ENCODE results near the gene WDR77. TPM values are rescaled to one million over a fixed set of nuclear protein-coding genes. Genes with fewer than 3 reads are reported as not detected.

The WDR77 gene
- total RNA-seq (20.3 and 21.8 TPM in 2 replicates), polyA plus RNA-seq (62.0 and 87.8 TPM in 2 replicates), polyA minus RNA-seq (ENCODE audit: low replicate concordance) (221 and 251 TPM in 2 replicates)
- polyA plus RNA-seq (2012): 22.6 and 37.8 TPM in 2 replicates

DNA sequence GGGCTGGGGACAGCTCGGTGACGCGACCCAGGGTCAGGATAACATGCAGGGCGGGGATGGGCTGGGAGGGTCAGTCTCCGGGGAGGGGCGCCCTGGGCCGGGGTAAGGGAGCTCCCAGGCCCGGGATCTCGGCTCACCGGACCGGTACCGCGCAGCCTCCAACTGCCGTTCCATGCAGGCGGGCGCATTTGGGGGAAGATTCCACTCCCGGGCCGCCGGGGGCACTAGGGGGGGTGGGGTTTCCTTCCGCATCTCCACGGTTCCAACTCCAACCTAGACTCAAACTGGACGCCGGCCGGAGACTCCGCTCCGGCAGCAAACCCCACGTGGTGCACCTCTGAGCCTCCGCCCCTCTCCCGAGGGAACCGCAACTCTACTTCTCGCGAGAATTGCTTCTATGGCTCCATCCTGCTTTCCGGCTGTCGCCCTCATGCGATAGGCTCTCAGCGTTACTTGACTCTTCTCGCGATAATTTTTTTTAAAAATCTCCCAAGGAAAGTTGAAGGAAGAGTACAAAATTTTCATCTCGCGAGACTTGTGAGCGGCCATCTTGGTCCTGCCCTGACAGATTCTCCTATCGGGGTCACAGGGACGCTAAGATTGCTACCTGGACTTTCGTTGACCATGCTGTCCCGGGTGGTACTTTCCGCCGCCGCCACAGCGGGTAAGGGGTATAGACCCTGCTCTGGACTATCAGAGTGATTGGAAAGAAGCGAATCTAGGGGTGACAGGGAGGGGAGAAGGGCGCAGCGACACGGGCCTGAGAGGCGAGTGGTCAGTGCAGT lies at the start of gene WDR77, which contains the start of gene ATP5PB:
Gene WDR77 (minus strand): TSS at position 339 of the 785 bp plus-strand sequence. CDS start 87 bp downstream, at position 252.
Gene ATP5PB (plus strand): TSS at position 547 of the 785 bp plus-strand sequence. CDS start 78 bp downstream, at position 625.
- no peak for TF ChIP-seq EZH2 (IDR thresholded peaks at IDR 0.05; ENCODE audit: low read length, missing control alignments)
- TF ChIP-seq, protein P1, sequence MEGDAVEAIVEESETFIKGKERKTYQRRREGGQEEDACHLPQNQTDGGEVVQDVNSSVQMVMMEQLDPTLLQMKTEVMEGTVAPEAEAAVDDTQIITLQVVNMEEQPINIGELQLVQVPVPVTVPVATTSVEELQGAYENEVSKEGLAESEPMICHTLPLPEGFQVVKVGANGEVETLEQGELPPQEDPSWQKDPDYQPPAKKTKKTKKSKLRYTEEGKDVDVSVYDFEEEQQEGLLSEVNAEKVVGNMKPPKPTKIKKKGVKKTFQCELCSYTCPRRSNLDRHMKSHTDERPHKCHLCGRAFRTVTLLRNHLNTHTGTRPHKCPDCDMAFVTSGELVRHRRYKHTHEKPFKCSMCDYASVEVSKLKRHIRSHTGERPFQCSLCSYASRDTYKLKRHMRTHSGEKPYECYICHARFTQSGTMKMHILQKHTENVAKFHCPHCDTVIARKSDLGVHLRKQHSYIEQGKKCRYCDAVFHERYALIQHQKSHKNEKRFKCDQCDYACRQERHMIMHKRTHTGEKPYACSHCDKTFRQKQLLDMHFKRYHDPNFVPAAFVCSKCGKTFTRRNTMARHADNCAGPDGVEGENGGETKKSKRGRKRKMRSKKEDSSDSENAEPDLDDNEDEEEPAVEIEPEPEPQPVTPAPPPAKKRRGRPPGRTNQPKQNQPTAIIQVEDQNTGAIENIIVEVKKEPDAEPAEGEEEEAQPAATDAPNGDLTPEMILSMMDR (conservative IDR thresholded peaks at IDR 0.05 in 1 of 2, IDR thresholded peaks at IDR 0.05 in 1 of 2; ENCODE audit: low read depth in 1 of 2, low read length in 2 of 2): no peak
- Histone ChIP-seq H3K36me3 (ENCODE audit: control insufficient read depth, insufficient read depth, low read length) (peaks cover 6% of the 10 kb centered on the region), H3K4me1 (ENCODE audit: control insufficient read depth, extremely low read depth, insufficient read depth, low read length) (peaks cover 3% of the 10 kb centered on the region), H3K27me3 (ENCODE audit: control insufficient read depth, insufficient read depth, low read length) (no peaks in the 10 kb centered on the region), H3K79me2 (ENCODE audit: control insufficient read depth, insufficient read depth, low read length) (peaks cover 62% of the 10 kb centered on the region), H4K20me1 (ENCODE audit: control insufficient read depth, extremely low read depth, insufficient read depth, low read length) (no peaks in the 10 kb centered on the region), H3K9ac (ENCODE audit: insufficient read depth, low read length) (peak within 1 kb of the TSS; percentile 92), H3K27ac (ENCODE audit: insufficient read depth, low read length) (peak within 1 kb of the TSS; percentile 94), H3K4me2 (ENCODE audit: extremely low read depth, insufficient read depth, low read length) (peak within 1 kb of the TSS; percentile 84), H3K4me3 (replicated peaks in 1 of 4; ENCODE audit: control extremely low read depth in 1 of 4, insufficient read depth in 1 of 4, low read depth in 3 of 4, low read length in 4 of 4) (peak within 1 kb of the TSS; percentile 71 to 100 (median 97)), H3K9me3 (ENCODE audit: control insufficient read depth, insufficient read depth, low read depth, low read length) (no peaks in the 10 kb centered on the region), H2AFZ (ENCODE audit: low read length) (peak within 1 kb of the TSS; percentile 81)
- DNase-seq (ENCODE audit: low read depth in 2 of 2): peak; percentile 97 to 100

DNA sequence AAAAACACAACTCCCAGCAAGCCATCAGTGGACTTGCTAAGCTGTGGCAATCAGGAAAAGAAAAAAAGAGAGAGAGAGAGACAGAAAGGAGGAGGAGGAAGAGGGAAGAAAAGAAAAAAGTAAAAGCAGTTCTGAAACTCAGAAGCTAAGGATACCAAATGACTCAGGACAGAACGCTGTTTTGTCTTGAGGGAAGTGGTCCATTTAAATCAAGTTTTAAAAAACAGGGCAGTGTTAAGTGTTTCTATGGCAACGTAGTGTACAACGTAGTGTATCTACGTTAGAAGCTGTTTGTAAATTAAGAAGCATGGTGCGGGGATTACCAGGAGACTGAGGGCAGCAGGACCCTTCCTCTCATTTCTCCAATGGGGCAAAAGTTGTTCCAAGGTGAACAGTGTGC lies 48.5 kb upstream of the WDR77 start:
- no peaks in the 10 kb centered on the region for H3K9me3 ChIP-seq (ENCODE audit: control insufficient read depth, insufficient read depth, low read depth, low read length)
- no peaks in the 10 kb centered on the region for H3K79me2 ChIP-seq (ENCODE audit: control insufficient read depth, insufficient read depth, low read length)
- no peak overlapping the region for H3K4me2 ChIP-seq (ENCODE audit: extremely low read depth, insufficient read depth, low read length)
- no peak overlapping the region for H2AFZ ChIP-seq (ENCODE audit: low read length)
- H3K27me3 ChIP-seq (ENCODE audit: control insufficient read depth, insufficient read depth, low read length): peaks cover 20% of the 10 kb centered on the region
- H3K4me1 ChIP-seq (ENCODE audit: control insufficient read depth, extremely low read depth, insufficient read depth, low read length): no peaks in the 10 kb centered on the region
- H3K9ac ChIP-seq (ENCODE audit: insufficient read depth, low read length): no peak overlapping the region
- TF ChIP-seq, protein P1 (conservative IDR thresholded peaks at IDR 0.05 in 1 of 2, IDR thresholded peaks at IDR 0.05 in 1 of 2; ENCODE audit: low read depth in 1 of 2, low read length in 2 of 2): no peak
- TF ChIP-seq EZH2 (IDR thresholded peaks at IDR 0.05; ENCODE audit: low read length, missing control alignments): no peak
- no peak overlapping the region for H3K4me3 ChIP-seq (replicated peaks in 1 of 4; ENCODE audit: control extremely low read depth in 1 of 4, insufficient read depth in 1 of 4, low read depth in 3 of 4, low read length in 4 of 4)
- no peak for DNase-seq (ENCODE audit: low read depth in 2 of 2)
- H3K27ac ChIP-seq (ENCODE audit: insufficient read depth, low read length): no peak overlapping the region
- H4K20me1 ChIP-seq (ENCODE audit: control insufficient read depth, extremely low read depth, insufficient read depth, low read length): no peaks in the 10 kb centered on the region
- H3K36me3 ChIP-seq (ENCODE audit: control insufficient read depth, insufficient read depth, low read length): no peaks in the 10 kb centered on the region

DNA sequence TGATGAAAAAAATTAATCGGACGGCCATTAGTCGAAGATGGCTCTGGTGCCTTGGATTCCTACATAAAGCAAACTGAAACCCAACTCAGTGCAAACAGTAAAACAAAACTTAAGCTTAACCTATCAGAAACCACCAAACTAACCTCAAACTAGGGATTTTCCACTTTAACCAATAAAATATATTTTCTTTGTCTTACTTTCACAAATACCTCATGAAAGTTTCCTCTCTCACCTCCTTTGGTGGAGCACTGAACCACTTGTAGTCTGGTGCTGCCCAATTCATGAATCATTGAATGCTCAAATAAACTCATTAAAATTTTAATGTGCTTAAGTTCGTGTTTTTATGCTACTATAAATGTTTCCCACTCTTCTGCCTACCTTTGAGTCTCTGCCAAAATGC lies 47.3 kb upstream of the WDR77 start:
- no peaks in the 10 kb centered on the region for H3K36me3 ChIP-seq (ENCODE audit: control insufficient read depth, insufficient read depth, low read length)
- H3K27me3 ChIP-seq (ENCODE audit: control insufficient read depth, insufficient read depth, low read length): peaks cover 20% of the 10 kb centered on the region
- H3K4me2 ChIP-seq (ENCODE audit: extremely low read depth, insufficient read depth, low read length): no peak overlapping the region
- H3K27ac ChIP-seq (ENCODE audit: insufficient read depth, low read length): no peak overlapping the region
- H3K4me1 ChIP-seq (ENCODE audit: control insufficient read depth, extremely low read depth, insufficient read depth, low read length): no peaks in the 10 kb centered on the region
- H3K9ac ChIP-seq (ENCODE audit: insufficient read depth, low read length): no peak overlapping the region
- no peak overlapping the region for H3K4me3 ChIP-seq (replicated peaks in 1 of 4; ENCODE audit: control extremely low read depth in 1 of 4, insufficient read depth in 1 of 4, low read depth in 3 of 4, low read length in 4 of 4)
- no peak overlapping the region for H2AFZ ChIP-seq (ENCODE audit: low read length)
- H4K20me1 ChIP-seq (ENCODE audit: control insufficient read depth, extremely low read depth, insufficient read depth, low read length): no peaks in the 10 kb centered on the region
- no peak for DNase-seq (ENCODE audit: low read depth in 2 of 2)
- TF ChIP-seq EZH2 (IDR thresholded peaks at IDR 0.05; ENCODE audit: low read length, missing control alignments): no peak
- TF ChIP-seq, protein P1 (conservative IDR thresholded peaks at IDR 0.05 in 1 of 2, IDR thresholded peaks at IDR 0.05 in 1 of 2; ENCODE audit: low read depth in 1 of 2, low read length in 2 of 2): no peak
- no peaks in the 10 kb centered on the region for H3K79me2 ChIP-seq (ENCODE audit: control insufficient read depth, insufficient read depth, low read length)
- H3K9me3 ChIP-seq (ENCODE audit: control insufficient read depth, insufficient read depth, low read depth, low read length): no peaks in the 10 kb centered on the region
